Neuron (in vitro differentiated cells): ENCODE results near the gene ASIC5.

Source experiments
- H2AFZ ChIP-seq: one replicate; pipeline ENCODE4 v1.6.1; 2013; ENCODE audit warnings: low read depth, mild to moderate bottlenecking, inconsistent platforms, low read length, moderate library complexity
- H3K27me3 ChIP-seq: one replicate; pipeline ENCODE4 v1.6.1; 2013; ENCODE audit warnings: low read length; ENCODE audit not compliant: insufficient read depth
- H3K36me3 ChIP-seq: one replicate; pipeline ENCODE4 v1.6.1; 2013; ENCODE audit warnings: low read length; ENCODE audit not compliant: insufficient read depth
- H3K4me1 ChIP-seq: one replicate; pipeline ENCODE4 v1.6.1; 2013; ENCODE audit warnings: low read length; ENCODE audit not compliant: insufficient read depth
- H3K4me3 ChIP-seq: 2 replicates; pipeline ENCODE4 v1.5.1; 2013; ENCODE audit warnings: mild to moderate bottlenecking, low read length, moderate library complexity
- H3K9me3 ChIP-seq: one replicate; pipeline ENCODE4 v1.6.1; 2013; ENCODE audit warnings: low read length

ASIC5 gene

DNA sequence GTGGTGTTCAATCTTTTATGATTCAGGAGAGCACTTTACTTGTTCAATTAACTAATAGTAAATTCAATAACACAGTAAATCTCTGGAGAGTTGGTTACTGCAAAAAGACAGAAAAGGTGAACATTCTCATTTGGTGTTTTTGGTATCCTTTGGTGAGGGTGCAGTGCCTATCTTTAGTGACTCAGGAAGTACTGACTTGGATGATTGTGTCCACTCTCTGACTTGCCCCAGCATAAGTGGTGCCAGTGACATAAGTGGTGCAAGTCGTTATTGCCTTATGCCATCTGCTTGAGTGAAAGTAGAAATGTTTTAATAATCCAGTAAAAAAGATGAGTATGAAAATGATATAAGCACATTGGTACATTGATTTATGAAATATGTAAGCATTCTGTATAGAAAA lies 80.2 kb downstream of the ASIC5 start:
- H3K9me3 ChIP-seq: no peaks in the 10 kb centered on the region
- H3K36me3 ChIP-seq: no peaks in the 10 kb centered on the region
- no peak overlapping the region for H3K4me3 ChIP-seq
- no peaks in the 10 kb centered on the region for H3K4me1 ChIP-seq
- H2AFZ ChIP-seq: no peak overlapping the region
- no peaks in the 10 kb centered on the region for H3K27me3 ChIP-seq

DNA sequence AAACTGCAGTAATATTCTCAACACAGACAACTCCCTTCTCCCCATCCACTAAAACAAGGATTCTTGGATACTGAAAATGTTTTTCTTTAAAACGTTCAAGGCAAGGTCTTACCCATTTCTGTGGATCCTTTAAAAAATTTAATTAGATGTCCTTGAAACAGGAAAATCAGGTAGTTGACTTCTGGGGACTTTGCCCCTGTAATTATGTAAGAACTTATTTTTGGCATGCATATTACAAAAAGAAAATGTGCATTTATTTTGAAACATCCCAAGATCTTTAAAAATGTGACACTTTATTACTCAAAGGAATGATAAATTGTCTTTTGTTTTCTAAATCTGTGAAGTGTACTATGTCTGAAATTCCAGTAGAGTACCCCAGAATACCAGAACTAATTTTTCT lies 81.4 kb downstream of the ASIC5 start:
- Histone ChIP-seq H3K36me3 (no peaks in the 10 kb centered on the region), H3K4me1 (no peaks in the 10 kb centered on the region), H3K4me3 (no peak overlapping the region), H2AFZ (no peak overlapping the region), H3K27me3 (no peaks in the 10 kb centered on the region), H3K9me3 (no peaks in the 10 kb centered on the region)

DNA sequence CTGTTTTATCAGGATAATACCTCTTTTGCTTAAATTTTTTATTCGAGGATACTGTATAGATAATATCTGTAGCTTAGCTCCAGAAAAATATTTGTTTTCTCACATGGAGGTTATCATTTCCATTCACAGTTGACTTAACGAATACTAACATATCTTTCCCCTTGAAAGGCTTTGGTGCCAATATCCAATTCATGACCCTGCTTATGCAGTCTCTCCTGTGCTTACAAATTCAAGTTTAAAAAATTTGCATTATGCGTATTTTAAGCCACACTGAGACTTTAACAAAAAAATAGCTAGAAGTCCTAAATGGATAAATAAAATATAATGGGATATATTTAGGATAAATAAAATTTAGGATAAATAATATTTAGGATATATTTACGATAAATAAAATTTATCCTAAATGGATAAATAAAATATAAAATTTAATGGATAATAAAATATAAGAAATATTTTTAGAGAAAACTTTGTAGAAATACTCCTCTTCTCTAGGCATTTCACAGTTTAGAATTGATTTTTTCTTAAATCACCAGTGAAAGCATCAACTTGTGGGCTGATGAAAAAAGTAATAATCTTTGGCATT lies 84.7 kb downstream of the ASIC5 start:
- Histone ChIP-seq H3K27me3 (no peaks in the 10 kb centered on the region), H2AFZ (no peak overlapping the region), H3K4me3 (no peak overlapping the region), H3K36me3 (no peaks in the 10 kb centered on the region), H3K9me3 (no peaks in the 10 kb centered on the region), H3K4me1 (no peaks in the 10 kb centered on the region)

DNA sequence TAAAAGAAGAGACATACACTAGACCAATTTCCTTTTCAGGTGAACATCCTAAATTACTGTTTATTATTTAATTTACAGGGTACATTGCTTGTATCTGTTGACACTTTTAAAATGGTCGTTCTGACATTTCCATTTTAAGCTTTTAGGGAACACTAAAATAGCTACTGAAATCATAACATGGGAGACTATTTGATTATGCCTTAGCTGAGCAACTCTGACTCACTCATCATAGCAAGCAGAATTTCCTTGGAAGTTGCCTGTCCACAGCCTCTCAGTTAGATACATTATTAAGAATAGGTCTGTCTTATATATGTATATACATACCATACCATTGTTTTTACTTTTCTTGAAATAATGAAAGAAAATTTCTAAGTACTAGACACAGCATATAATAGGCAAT lies 85.3 kb downstream of the ASIC5 start:
- H3K27me3 ChIP-seq: no peaks in the 10 kb centered on the region
- H2AFZ ChIP-seq: no peak overlapping the region
- H3K4me3 ChIP-seq: no peak overlapping the region
- no peaks in the 10 kb centered on the region for H3K9me3 ChIP-seq
- no peaks in the 10 kb centered on the region for H3K36me3 ChIP-seq
- no peaks in the 10 kb centered on the region for H3K4me1 ChIP-seq
